HEK293 (cell line): ENCODE data around the gene TMPRSS6.

ENCODE experiments used
- AEBP2 ChIP-seq: fragments of 450-650 bp; formaldehyde crosslinking; IDR thresholded peaks from 2 replicates; pipeline ENCODE4 v1.5.1; 2016; ENCODE audit warnings: missing biosample characterization, missing genetic modification characterization, borderline replicate concordance
- BCL11A ChIP-seq: fragments of 450-650 bp; formaldehyde crosslinking; IDR thresholded peaks from 2 replicates; pipeline ENCODE4 v1.5.1; 2016; ENCODE audit warnings: low read depth, missing biosample characterization, missing genetic modification characterization
- HOXD13 ChIP-seq: sonication (generic); formaldehyde crosslinking; IDR thresholded peaks from 2 replicates; pipeline ENCODE4 v1.8.0; 2022; ENCODE audit warnings: missing genetic modification reagents, borderline replicate concordance
- IKZF3 ChIP-seq: fragments of 450-650 bp; IDR thresholded peaks from 2 replicates; pipeline ENCODE4 v1.5.0; 2018; ENCODE audit warnings: missing biosample characterization, mild to moderate bottlenecking, missing genetic modification characterization, moderate library complexity
- KLF8 ChIP-seq: fragments of 450-650 bp; formaldehyde crosslinking; IDR thresholded peaks from 2 replicates; pipeline ENCODE4 v1.5.1; 2016; ENCODE audit warnings: missing biosample characterization, missing genetic modification characterization
- ZBTB8A ChIP-seq: fragments of 450-650 bp; formaldehyde crosslinking; IDR thresholded peaks from 2 replicates; pipeline ENCODE4 v1.5.1; 2016; ENCODE audit warnings: missing biosample characterization, missing genetic modification characterization
- ZFP3 ChIP-seq: fragments of 450-650 bp; formaldehyde crosslinking; IDR thresholded peaks from 2 replicates; pipeline ENCODE4 v1.5.1; 2016; ENCODE audit warnings: low read depth, missing biosample characterization, missing genetic modification characterization
- ZNF155 ChIP-seq: fragments of 450-650 bp; formaldehyde crosslinking; IDR thresholded peaks from 2 replicates; pipeline ENCODE4 v1.5.1; 2016; ENCODE audit warnings: missing biosample characterization, missing genetic modification characterization
- ZNF19 ChIP-seq: fragments of 450-650 bp; formaldehyde crosslinking; IDR thresholded peaks from 2 replicates; pipeline ENCODE4; 2016; ENCODE audit warnings: missing biosample characterization, missing genetic modification characterization, low read depth
- ZNF2 ChIP-seq: fragments of 450-650 bp; formaldehyde crosslinking; IDR thresholded peaks from 2 replicates; pipeline ENCODE4 v1.5.1; 2016; ENCODE audit warnings: missing biosample characterization, missing genetic modification characterization
- ZNF302 ChIP-seq: fragments of 450-650 bp; formaldehyde crosslinking; IDR thresholded peaks from 2 replicates; pipeline ENCODE4 v1.5.1; 2016; ENCODE audit warnings: missing biosample characterization, missing genetic modification characterization, low read depth
- ZNF341 ChIP-seq: fragments of 450-650 bp; formaldehyde crosslinking; IDR thresholded peaks from 2 replicates; pipeline ENCODE4; 2016; ENCODE audit warnings: low read depth, missing biosample characterization, missing genetic modification characterization
- ZNF488 ChIP-seq: fragments of 450-650 bp; formaldehyde crosslinking; IDR thresholded peaks from 2 replicates; pipeline ENCODE4 v1.5.1; 2016; ENCODE audit warnings: missing biosample characterization, missing genetic modification characterization
- ZNF514 ChIP-seq: fragments of 450-650 bp; formaldehyde crosslinking; IDR thresholded peaks from 2 replicates; pipeline ENCODE4 v1.5.1; 2016; ENCODE audit warnings: missing biosample characterization, missing genetic modification characterization
- ZNF544 ChIP-seq: fragments of 450-650 bp; formaldehyde crosslinking; IDR thresholded peaks from 2 replicates; pipeline ENCODE4 v1.5.0; 2017; ENCODE audit warnings: missing biosample characterization, missing genetic modification characterization
- ZNF626 ChIP-seq: fragments of 450-650 bp; sonication (Bioruptor Pico); formaldehyde crosslinking; IDR thresholded peaks from 2 replicates; pipeline ENCODE4 v1.5.1; 2018; ENCODE audit warnings: missing biosample characterization, missing genetic modification characterization, inconsistent platforms
- ZNF658 ChIP-seq: fragments of 450-650 bp; formaldehyde crosslinking; IDR thresholded peaks from 2 replicates; pipeline ENCODE4; 2016; ENCODE audit warnings: missing biosample characterization, missing genetic modification characterization
- ZNF701 ChIP-seq: fragments of 450-650 bp; formaldehyde crosslinking; IDR thresholded peaks from 2 replicates; pipeline ENCODE4 v1.5.1; 2016; ENCODE audit warnings: missing biosample characterization, missing genetic modification characterization
- ZNF792 ChIP-seq: fragments of 450-650 bp; formaldehyde crosslinking; IDR thresholded peaks from 2 replicates; pipeline ENCODE4 v1.5.1; 2016; ENCODE audit warnings: missing biosample characterization, missing genetic modification characterization
- ZNF837 ChIP-seq: fragments of 450-650 bp; formaldehyde crosslinking; IDR thresholded peaks from 2 replicates; pipeline ENCODE4 v1.5.1; 2016; ENCODE audit warnings: missing biosample characterization, missing genetic modification characterization
- ZNF843 ChIP-seq: fragments of 450-650 bp; formaldehyde crosslinking; IDR thresholded peaks from 2 replicates; pipeline ENCODE4 v1.5.1; 2016; ENCODE audit warnings: missing biosample characterization, missing genetic modification characterization
- ZSCAN23 ChIP-seq: fragments of 450-650 bp; formaldehyde crosslinking; IDR thresholded peaks from 2 replicates; pipeline ENCODE4 v1.5.1; 2016; ENCODE audit warnings: missing biosample characterization, missing genetic modification characterization
- TF ChIP-seq, protein P1 (sequence below): fragments of 450-650 bp; formaldehyde crosslinking; IDR thresholded peaks from 2 replicates; pipeline ENCODE4 v1.5.1; 2016; ENCODE audit warnings: missing biosample characterization, missing genetic modification characterization
- TF ChIP-seq, protein P2 (sequence below): fragments of 450-650 bp; formaldehyde crosslinking; IDR thresholded peaks from 2 replicates; pipeline ENCODE4 v1.5.1; 2016; ENCODE audit warnings: missing biosample characterization, missing genetic modification characterization
- TF ChIP-seq, protein P3 (sequence below): fragments of 450-650 bp; formaldehyde crosslinking; IDR thresholded peaks from 2 replicates; pipeline ENCODE4 v1.5.1; 2016; ENCODE audit warnings: missing biosample characterization, missing genetic modification characterization
- TF ChIP-seq, protein P4 (sequence below): fragments of 450-650 bp; formaldehyde crosslinking; conservative IDR thresholded peaks from 2 replicates; pipeline ENCODE4 v1.5.1; 2016; ENCODE audit warnings: low read depth, missing biosample characterization, missing genetic modification characterization
- TF ChIP-seq, protein P5 (sequence below): fragments of 450-650 bp; formaldehyde crosslinking; IDR thresholded peaks from 2 replicates; pipeline ENCODE4 v1.5.1; 2016; ENCODE audit warnings: missing biosample characterization, missing genetic modification characterization

TMPRSS6 gene

DNA sequence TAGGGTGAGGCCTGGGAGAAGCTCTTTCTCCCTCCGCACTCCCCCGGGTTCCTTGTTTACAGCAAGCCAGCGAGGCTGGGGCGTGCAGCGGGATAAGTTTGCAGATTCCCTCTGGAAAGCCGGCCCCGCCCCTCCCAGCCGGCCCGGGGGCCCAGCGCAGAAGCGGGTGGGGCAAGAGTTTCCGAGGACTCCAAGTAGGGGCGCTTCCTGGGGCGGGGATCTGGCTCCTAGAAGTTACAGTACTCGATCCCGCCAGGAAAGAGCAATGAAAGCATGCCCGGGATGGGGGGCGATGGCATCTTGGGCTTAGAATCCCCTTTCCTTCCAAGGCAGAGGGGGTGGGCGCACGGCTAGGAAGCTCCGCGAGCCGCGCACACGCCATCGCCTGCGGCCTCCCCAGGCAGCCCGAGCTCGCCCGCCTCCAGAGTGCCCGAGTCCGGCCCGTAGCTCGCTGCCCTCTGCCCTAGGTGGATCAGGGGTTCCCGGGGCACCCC lies 90.7 kb downstream of the TMPRSS6 start (continued):
- peak; percentile 53 for TF ChIP-seq ZBTB8A (tag by site-specific recombination)
- TF ChIP-seq ZNF544 (tag by site-specific recombination): no peak
- no peak for TF ChIP-seq ZNF792
- no peak for TF ChIP-seq ZNF488
- TF ChIP-seq ZNF155 (tag by site-specific recombination): no peak
- TF ChIP-seq, protein P1, sequence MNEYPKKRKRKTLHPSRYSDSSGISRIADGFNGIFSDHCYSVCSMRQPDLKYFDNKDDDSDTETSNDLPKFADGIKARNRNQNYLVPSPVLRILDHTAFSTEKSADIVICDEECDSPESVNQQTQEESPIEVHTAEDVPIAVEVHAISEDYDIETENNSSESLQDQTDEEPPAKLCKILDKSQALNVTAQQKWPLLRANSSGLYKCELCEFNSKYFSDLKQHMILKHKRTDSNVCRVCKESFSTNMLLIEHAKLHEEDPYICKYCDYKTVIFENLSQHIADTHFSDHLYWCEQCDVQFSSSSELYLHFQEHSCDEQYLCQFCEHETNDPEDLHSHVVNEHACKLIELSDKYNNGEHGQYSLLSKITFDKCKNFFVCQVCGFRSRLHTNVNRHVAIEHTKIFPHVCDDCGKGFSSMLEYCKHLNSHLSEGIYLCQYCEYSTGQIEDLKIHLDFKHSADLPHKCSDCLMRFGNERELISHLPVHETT (tag by site-specific recombination): no peak
- no peak for TF ChIP-seq ZNF302 (tag by site-specific recombination)
- no peak for TF ChIP-seq ZNF837 (tag by site-specific recombination)
- TF ChIP-seq ZNF658 (tag by site-specific recombination): no peak
- peak; percentile 91 for TF ChIP-seq ZNF341 (tag by site-specific recombination)
- TF ChIP-seq IKZF3 (tag by site-specific recombination): 0 out of 2 replicates have a peak, but pooled peaks have one; percentile 13
- TF ChIP-seq ZNF843 (tag by site-specific recombination): no peak
- no peak for TF ChIP-seq ZNF2 (tag by site-specific recombination)
- no peak for TF ChIP-seq AEBP2 (tag by site-specific recombination)
- TF ChIP-seq, protein P2, sequence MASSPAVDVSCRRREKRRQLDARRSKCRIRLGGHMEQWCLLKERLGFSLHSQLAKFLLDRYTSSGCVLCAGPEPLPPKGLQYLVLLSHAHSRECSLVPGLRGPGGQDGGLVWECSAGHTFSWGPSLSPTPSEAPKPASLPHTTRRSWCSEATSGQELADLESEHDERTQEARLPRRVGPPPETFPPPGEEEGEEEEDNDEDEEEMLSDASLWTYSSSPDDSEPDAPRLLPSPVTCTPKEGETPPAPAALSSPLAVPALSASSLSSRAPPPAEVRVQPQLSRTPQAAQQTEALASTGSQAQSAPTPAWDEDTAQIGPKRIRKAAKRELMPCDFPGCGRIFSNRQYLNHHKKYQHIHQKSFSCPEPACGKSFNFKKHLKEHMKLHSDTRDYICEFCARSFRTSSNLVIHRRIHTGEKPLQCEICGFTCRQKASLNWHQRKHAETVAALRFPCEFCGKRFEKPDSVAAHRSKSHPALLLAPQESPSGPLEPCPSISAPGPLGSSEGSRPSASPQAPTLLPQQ: peak; percentile 51
- no peak for TF ChIP-seq HOXD13 (CRISPR knock-in tag)
- TF ChIP-seq ZNF701: no peak
- TF ChIP-seq ZFP3 (tag by site-specific recombination): no peak
- TF ChIP-seq KLF8 (tag by site-specific recombination): peak; percentile 62
- no peak for TF ChIP-seq ZNF19 (tag by site-specific recombination)
- TF ChIP-seq ZNF514 (tag by site-specific recombination): no peak
- TF ChIP-seq, protein P3, sequence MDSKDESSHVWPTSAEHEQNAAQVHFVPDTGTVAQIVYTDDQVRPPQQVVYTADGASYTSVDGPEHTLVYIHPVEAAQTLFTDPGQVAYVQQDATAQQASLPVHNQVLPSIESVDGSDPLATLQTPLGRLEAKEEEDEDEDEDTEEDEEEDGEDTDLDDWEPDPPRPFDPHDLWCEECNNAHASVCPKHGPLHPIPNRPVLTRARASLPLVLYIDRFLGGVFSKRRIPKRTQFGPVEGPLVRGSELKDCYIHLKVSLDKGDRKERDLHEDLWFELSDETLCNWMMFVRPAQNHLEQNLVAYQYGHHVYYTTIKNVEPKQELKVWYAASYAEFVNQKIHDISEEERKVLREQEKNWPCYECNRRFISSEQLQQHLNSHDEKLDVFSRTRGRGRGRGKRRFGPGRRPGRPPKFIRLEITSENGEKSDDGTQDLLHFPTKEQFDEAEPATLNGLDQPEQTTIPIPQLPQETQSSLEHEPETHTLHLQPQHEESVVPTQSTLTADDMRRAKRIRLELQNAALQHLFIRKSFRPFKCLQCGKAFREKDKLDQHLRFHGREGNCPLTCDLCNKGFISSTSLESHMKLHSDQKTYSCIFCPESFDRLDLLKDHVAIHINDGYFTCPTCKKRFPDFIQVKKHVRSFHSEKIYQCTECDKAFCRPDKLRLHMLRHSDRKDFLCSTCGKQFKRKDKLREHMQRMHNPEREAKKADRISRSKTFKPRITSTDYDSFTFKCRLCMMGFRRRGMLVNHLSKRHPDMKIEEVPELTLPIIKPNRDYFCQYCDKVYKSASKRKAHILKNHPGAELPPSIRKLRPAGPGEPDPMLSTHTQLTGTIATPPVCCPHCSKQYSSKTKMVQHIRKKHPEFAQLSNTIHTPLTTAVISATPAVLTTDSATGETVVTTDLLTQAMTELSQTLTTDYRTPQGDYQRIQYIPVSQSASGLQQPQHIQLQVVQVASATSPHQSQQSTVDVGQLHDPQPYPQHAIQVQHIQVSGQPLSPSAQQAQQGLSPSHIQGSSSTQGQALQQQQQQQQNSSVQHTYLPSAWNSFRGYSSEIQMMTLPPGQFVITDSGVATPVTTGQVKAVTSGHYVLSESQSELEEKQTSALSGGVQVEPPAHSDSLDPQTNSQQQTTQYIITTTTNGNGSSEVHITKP (tag by site-specific recombination): peak; percentile 49
- TF ChIP-seq ZSCAN23 (tag by site-specific recombination): no peak
- TF ChIP-seq, protein P4, sequence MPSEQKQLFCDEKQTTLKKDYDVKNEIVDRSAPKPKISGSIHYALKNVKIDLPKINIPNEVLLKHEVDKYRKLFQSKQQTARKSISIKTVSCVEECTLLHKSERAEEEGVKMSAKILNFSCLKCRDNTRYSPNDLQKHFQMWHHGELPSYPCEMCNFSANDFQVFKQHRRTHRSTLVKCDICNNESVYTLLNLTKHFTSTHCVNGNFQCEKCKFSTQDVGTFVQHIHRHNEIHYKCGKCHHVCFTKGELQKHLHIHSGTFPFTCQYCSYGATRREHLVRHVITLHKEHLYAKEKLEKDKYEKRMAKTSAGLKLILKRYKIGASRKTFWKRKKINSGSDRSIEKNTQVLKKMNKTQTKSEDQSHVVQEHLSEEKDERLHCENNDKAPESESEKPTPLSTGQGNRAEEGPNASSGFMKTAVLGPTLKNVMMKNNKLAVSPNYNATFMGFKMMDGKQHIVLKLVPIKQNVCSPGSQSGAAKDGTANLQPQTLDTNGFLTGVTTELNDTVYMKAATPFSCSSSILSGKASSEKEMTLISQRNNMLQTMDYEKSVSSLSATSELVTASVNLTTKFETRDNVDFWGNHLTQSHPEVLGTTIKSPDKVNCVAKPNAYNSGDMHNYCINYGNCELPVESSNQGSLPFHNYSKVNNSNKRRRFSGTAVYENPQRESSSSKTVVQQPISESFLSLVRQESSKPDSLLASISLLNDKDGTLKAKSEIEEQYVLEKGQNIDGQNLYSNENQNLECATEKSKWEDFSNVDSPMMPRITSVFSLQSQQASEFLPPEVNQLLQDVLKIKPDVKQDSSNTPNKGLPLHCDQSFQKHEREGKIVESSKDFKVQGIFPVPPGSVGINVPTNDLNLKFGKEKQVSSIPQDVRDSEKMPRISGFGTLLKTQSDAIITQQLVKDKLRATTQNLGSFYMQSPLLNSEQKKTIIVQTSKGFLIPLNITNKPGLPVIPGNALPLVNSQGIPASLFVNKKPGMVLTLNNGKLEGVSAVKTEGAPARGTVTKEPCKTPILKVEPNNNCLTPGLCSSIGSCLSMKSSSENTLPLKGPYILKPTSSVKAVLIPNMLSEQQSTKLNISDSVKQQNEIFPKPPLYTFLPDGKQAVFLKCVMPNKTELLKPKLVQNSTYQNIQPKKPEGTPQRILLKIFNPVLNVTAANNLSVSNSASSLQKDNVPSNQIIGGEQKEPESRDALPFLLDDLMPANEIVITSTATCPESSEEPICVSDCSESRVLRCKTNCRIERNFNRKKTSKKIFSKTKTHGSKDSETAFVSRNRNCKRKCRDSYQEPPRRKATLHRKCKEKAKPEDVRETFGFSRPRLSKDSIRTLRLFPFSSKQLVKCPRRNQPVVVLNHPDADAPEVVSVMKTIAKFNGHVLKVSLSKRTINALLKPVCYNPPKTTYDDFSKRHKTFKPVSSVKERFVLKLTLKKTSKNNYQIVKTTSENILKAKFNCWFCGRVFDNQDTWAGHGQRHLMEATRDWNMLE (tag by site-specific recombination): no peak
- no peak for TF ChIP-seq ZNF626
- no peak for TF ChIP-seq BCL11A (tag by site-specific recombination)
- TF ChIP-seq, protein P5, sequence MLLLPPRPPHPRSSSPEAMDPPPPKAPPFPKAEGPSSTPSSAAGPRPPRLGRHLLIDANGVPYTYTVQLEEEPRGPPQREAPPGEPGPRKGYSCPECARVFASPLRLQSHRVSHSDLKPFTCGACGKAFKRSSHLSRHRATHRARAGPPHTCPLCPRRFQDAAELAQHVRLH (tag by site-specific recombination): no peak
